GM18867 (cell line): ENCODE measurements around the gene TANC1.
"Not testable (repeated sequence)": the region's sequence is repeated elsewhere in the genome, so short reads cannot be mapped to it uniquely, and the experiment has no call there.

ENCODE experiments used
- ATAC-seq: cut with Tn5 transposase; IDR thresholded peaks from one replicate; pipeline ENCODE4 v1.9.1; 2021; ENCODE audit warnings: mild to moderate bottlenecking, moderate library complexity; ENCODE audit not compliant: unreplicated experiment

Gene TANC1

GRCh38 chr2:159134979-159135378 is 166.5 kb downstream of the TANC1 start:
- no peak for ATAC-seq

- ATAC-seq = no peak
Observed at GRCh38 chr2:159136391-159136790, 168.0 kb downstream of the TANC1 start.

- ATAC-seq = no peak
Observed at GRCh38 chr2:159137511-159138241, 169.2 kb downstream of the TANC1 start.

GRCh38 chr2:159138642-159139182 is 170.3 kb downstream of the TANC1 start:
- no peak for ATAC-seq

- no peak for ATAC-seq
Observed at GRCh38 chr2:159139216-159139933, 170.9 kb downstream of the TANC1 start.

- no peak for ATAC-seq
Observed at GRCh38 chr2:159140070-159140769, 171.8 kb downstream of the TANC1 start.

GRCh38 chr2:159140821-159141220 is 172.4 kb downstream of the TANC1 start:
- not testable (repeated sequence) for ATAC-seq

GRCh38 chr2:159144776-159145614 is 176.6 kb downstream of the TANC1 start:
- ATAC-seq = peak; percentile 90

- ATAC-seq = no peak
Observed at GRCh38 chr2:159145745-159146354, 177.4 kb downstream of the TANC1 start.

GRCh38 chr2:159146996-159147666 is 178.7 kb downstream of the TANC1 start:
- no peak for ATAC-seq

GRCh38 chr2:159147690-159148089 is 179.2 kb downstream of the TANC1 start:
- ATAC-seq = no peak

GRCh38 chr2:159148901-159149300 is 180.5 kb downstream of the TANC1 start:
- ATAC-seq = no peak

- no peak for ATAC-seq
Observed at GRCh38 chr2:159149747-159150146, 181.3 kb downstream of the TANC1 start.

- no peak for ATAC-seq
Observed at GRCh38 chr2:159150280-159150746, 181.9 kb downstream of the TANC1 start.

GRCh38 chr2:159151198-159152127 is 183.0 kb downstream of the TANC1 start:
- ATAC-seq = no peak

- ATAC-seq = no peak
Observed at GRCh38 chr2:159152128-159152778, 183.8 kb downstream of the TANC1 start.

GRCh38 chr2:159153063-159153462 is 184.6 kb downstream of the TANC1 start:
- no peak for ATAC-seq

GRCh38 chr2:159153463-159153862 is 185.0 kb downstream of the TANC1 start:
- no peak for ATAC-seq
